DOHH2 (cell line): ENCODE data around the gene MMP2.

Source experiments
- CTCF ChIP-seq: fragments of 200-600 bp; sonication (generic); IDR thresholded peaks from one replicate; pipeline ENCODE4 v1.5.1; 2014; ENCODE audit warnings: antibody characterized with exemption, mild to moderate bottlenecking, low read depth, low read length; ENCODE audit not compliant: poor library complexity, severe bottlenecking
- EZH2phosphoT487 ChIP-seq: fragments of 200-600 bp; sonication (generic); IDR thresholded peaks from 2 replicates; pipeline ENCODE4 v1.6.1; 2017; ENCODE audit warnings: borderline replicate concordance, mild to moderate bottlenecking, antibody characterized with exemption, low read length, moderate library complexity, mixed read lengths

GRCh38 chr16:55534756-55535155 is 55.8 kb downstream of the MMP2 start:
- TF ChIP-seq CTCF (no peak), EZH2phosphoT487 (no peak)
